HG03159 (cell line): Measurements from ENCODE around the gene HOXA10.

ENCODE experiments used
- ATAC-seq: cut with Tn5 transposase; IDR thresholded peaks from one replicate; pipeline ENCODE4 v1.9.1; 2021; ENCODE audit warnings: mild to moderate bottlenecking, moderate library complexity; ENCODE audit not compliant: unreplicated experiment

The HOXA10 gene

GRCh38 chr7:27173956-27174873 is at the start of gene HOXA10:
Gene HOXA10, minus strand, starts transcription at chr7:27174320. Its CDS starts 14 bp downstream, at chr7:27174306.
- ATAC-seq: no peak

GRCh38 chr7:27221201-27221797 is 47.2 kb upstream of the HOXA10 start:
- no peak for ATAC-seq

GRCh38 chr7:27220440-27220955 is 46.4 kb upstream of the HOXA10 start:
- no peak for ATAC-seq

- ATAC-seq: no peak
These were observed 45.7 kb upstream of the HOXA10 start for GRCh38 chr7:27219821-27220220.

- no peak for ATAC-seq
These were observed 43.8 kb upstream of the HOXA10 start for GRCh38 chr7:27217951-27218350.

- no peak for ATAC-seq
These were observed 41.2 kb upstream of the HOXA10 start for GRCh38 chr7:27215356-27215755.

- no peak for ATAC-seq
These were observed 40.3 kb upstream of the HOXA10 start for GRCh38 chr7:27214239-27214950.

GRCh38 chr7:27213433-27214238 is 39.5 kb upstream of the HOXA10 start:
- no peak for ATAC-seq

- no peak for ATAC-seq
These were observed 38.6 kb upstream of the HOXA10 start for GRCh38 chr7:27212497-27213432.

GRCh38 chr7:27211764-27212204 is 37.7 kb upstream of the HOXA10 start:
- ATAC-seq: no peak

GRCh38 chr7:27211084-27211446 is 36.9 kb upstream of the HOXA10 start:
- ATAC-seq: no peak

- no peak for ATAC-seq
These were observed 36.4 kb upstream of the HOXA10 start for GRCh38 chr7:27210441-27211083.

- no peak for ATAC-seq
These were observed 35.9 kb upstream of the HOXA10 start for GRCh38 chr7:27209933-27210440.

- no peak for ATAC-seq
These were observed 34.9 kb upstream of the HOXA10 start for GRCh38 chr7:27208998-27209397.

GRCh38 chr7:27207348-27207985 is 33.3 kb upstream of the HOXA10 start:
- no peak for ATAC-seq

GRCh38 chr7:27205325-27206280 is 31.5 kb upstream of the HOXA10 start:
- ATAC-seq: no peak

- no peak for ATAC-seq
These were observed 30.8 kb upstream of the HOXA10 start for GRCh38 chr7:27204851-27205322.
